ENCODE results near the gene MZF1.

- TF ChIP-seq ZNF565 (CRISPR knock-in tag; conservative IDR thresholded peaks at IDR 0.05; ENCODE audit: low read depth), result no peak
- TF ChIP-seq CREB5 (CRISPR knock-in tag; IDR thresholded peaks at IDR 0.05; ENCODE audit: low read depth), result no peak
- no peak for TF ChIP-seq ZFP30 (CRISPR knock-in tag; IDR thresholded peaks at IDR 0.05)
- no peak for TF ChIP-seq ZFP3 (CRISPR knock-in tag; IDR thresholded peaks at IDR 0.05)
- TF ChIP-seq PATZ1 (CRISPR knock-in tag; IDR thresholded peaks at IDR 0.05; ENCODE audit: borderline replicate concordance), result no peak
- TF ChIP-seq ZNF8 (CRISPR knock-in tag; IDR thresholded peaks at IDR 0.05), result no peak
- no peak for TF ChIP-seq ARNTL (CRISPR knock-in tag; IDR thresholded peaks at IDR 0.05; ENCODE audit: borderline replicate concordance, low read depth)
- TF ChIP-seq ZC3H10 (CRISPR knock-in tag; IDR thresholded peaks at IDR 0.05), result no peak
- no peak for TF ChIP-seq BACH2 (CRISPR knock-in tag; IDR thresholded peaks at IDR 0.05; ENCODE audit: borderline replicate concordance)
Measured at GRCh38 chr19:58516246-58516836, 56.8 kb downstream of the MZF1 start.

Measured in SK-N-SH treated with all-trans-retinoic acid at 6 μM for 48 hours (cell line).